ENCODE data around the gene SHLD2.
"Not testable (repeated sequence)": the region's sequence is repeated elsewhere in the genome, so short reads cannot be mapped to it uniquely, and the experiment has no call there.

The SHLD2 gene

GRCh38 chr10:87222789-87223188 is 127.8 kb downstream of the SHLD2 start:
- not testable (repeated sequence) for DNase-seq

DNA sequence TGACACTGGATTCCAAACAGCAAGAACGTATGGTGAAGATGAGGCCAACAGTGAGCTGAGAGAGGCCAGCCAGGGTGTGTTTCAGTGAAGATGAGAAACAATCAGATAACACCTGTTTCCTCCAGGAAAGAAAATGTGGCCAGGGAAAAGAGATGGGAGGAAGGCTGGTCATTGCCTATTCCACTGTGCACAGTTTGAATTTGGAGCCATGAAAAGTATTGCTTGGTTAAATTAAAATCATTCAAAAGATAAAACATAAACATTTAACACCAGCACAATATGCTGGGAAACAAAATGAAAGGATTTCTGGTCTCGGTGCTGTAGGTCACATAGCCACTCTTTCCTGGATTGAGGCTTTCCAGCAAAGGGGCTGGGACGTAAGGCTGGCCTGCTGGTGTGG is 130.1 kb downstream of the SHLD2 start, which contains the start of gene NUTM2A:
Gene NUTM2A (plus strand): TSS at position 301 of the 400 bp plus-strand sequence. CDS start 383 bp downstream, outside the sequence.
- not testable (repeated sequence) for DNase-seq

- not testable (repeated sequence) for DNase-seq
Measured at GRCh38 chr10:87228247-87228646, 133.2 kb downstream of the SHLD2 start.

DNA sequence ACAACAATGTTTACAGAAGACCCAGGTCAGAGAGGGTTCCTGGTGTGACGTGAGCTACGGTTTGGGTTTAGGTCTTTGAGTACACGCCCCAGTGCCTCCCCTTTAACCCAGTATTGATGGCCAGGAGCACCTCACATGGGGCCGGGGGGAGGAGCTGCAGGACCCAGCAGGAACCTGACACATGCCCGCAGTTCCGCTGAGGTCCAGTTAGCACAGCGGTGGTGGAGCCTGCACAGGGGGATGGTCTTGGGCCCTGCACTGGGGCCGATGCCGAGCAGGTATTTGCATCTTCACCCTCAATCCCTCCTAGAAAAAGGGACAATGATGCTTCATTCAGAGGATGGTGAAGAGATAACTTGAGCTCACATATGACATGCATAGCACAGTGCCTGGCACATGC is 134.2 kb downstream of the SHLD2 start:
- not testable (repeated sequence) for DNase-seq

DNA sequence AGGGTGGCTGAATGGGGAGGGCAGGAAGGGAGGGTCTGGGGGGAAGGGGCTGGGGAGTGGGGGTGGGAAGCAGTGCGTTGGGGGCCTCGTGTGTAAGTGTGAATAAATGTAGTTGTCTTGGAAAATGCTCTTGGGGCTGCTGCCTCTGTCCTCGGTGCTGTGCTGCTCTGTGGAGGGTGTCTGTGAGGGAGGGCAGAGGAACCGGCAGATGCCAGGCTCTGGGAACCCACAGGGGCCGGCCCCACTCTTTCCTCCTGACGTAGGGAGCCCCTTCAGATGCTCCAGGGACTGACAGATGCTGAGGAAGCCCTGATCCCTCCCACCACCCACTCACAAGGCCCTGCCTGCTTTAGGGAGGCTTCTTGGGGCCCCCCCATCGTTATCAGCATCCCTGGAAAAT is 139.8 kb downstream of the SHLD2 start:
- not testable (repeated sequence) for DNase-seq

- DNase-seq = not testable (repeated sequence)
Measured at GRCh38 chr10:87237244-87237643, 142.2 kb downstream of the SHLD2 start.

GRCh38 chr10:87239346-87239808 is 144.4 kb downstream of the SHLD2 start:
- DNase-seq = not testable (repeated sequence)

Data from NCI-H1105 (cell line).